GM12878 (cell line): ENCODE data around the gene ZNF428. TPM values are rescaled to one million over a fixed set of nuclear protein-coding genes. Genes with fewer than 3 reads are reported as not detected.
A peak's percentile ranks its signal among the peaks of the same experiment; 100 is the strongest.

ENCODE experiments used
- CBX5 ChIP-seq: sonication (generic); IDR thresholded peaks from 2 replicates; pipeline ENCODE4 v1.6.1; 2016; ENCODE audit warnings: low read depth, moderate library complexity, mild to moderate bottlenecking, inconsistent platforms
- CREB1 ChIP-seq: IDR thresholded peaks from 2 replicates; pipeline ENCODE4 v1.6.1; 2012; ENCODE audit warnings: low read depth, mild to moderate bottlenecking, inconsistent platforms
- RELA ChIP-seq: fragments of 450-650 bp; IDR thresholded peaks from 2 replicates; pipeline ENCODE4 v1.8.0; 2014; ENCODE audit warnings: borderline replicate concordance; ENCODE audit not compliant: partially characterized antibody
- TCF3 ChIP-seq: IDR thresholded peaks from 2 replicates; pipeline ENCODE4 v1.6.1; 2012; ENCODE audit warnings: low read depth, mild to moderate bottlenecking, low read length, borderline replicate concordance; ENCODE audit not compliant: insufficient read depth
- polyA plus RNA-seq, 11 experiments: library from polyadenylated mRNA; depleted of rRNA in 4 of 11; unstranded in 6 of 11; stranded (reverse) in 5 of 11; fragments of >200 nt; fragmentation: Nextera tagmentation in 4 of 11; fragmentation: Illumina TruSeq in 1 of 11; extraction: Ambion mirVana in 4 of 11; extraction: Trizol in 1 of 11; gene quantifications; 1 replicate in 1 of 11; 2 replicates in 10 of 11; pipeline versions ENCODE4 v1.2.1 to v1.2.3, GENCODE V29; 2011 to 2016; ENCODE audit warnings: inconsistent platforms in 2 of 11, missing spikeins in 2 of 11, low read depth in 1 of 11
- total RNA-seq, 4 experiments: library from RNA; depleted of rRNA in 3 of 4; stranded (reverse); fragments of >200 nt in 3 of 4; fragmentation: Illumina TruSeq in 1 of 4; extraction: Trizol in 1 of 4; gene quantifications; 2 replicates each; pipeline versions ENCODE4 v1.2.1 to v1.2.3, GENCODE V29; 2013 to 2021
- TF ChIP-seq, protein P1 (sequence below): fragments of 450-650 bp; formaldehyde crosslinking; IDR thresholded peaks from 2 replicates; pipeline ENCODE4 v1.4.0; 2022; ENCODE audit warnings: mild to moderate bottlenecking, moderate library complexity
- TF ChIP-seq, protein P2 (sequence below): fragments of 150-350 bp; IDR thresholded peaks from 2 replicates; pipeline ENCODE4 v1.6.1; 2014; ENCODE audit warnings: mild to moderate bottlenecking, low read depth, low read length

The ZNF428 gene
- total and polyA plus RNA-seq, 10 of the 15 experiments (the other 5 are each of a cell fraction or from before 2014, with no cell fraction given), result 0.27 to 57.8 (median 20.4) TPM

DNA sequence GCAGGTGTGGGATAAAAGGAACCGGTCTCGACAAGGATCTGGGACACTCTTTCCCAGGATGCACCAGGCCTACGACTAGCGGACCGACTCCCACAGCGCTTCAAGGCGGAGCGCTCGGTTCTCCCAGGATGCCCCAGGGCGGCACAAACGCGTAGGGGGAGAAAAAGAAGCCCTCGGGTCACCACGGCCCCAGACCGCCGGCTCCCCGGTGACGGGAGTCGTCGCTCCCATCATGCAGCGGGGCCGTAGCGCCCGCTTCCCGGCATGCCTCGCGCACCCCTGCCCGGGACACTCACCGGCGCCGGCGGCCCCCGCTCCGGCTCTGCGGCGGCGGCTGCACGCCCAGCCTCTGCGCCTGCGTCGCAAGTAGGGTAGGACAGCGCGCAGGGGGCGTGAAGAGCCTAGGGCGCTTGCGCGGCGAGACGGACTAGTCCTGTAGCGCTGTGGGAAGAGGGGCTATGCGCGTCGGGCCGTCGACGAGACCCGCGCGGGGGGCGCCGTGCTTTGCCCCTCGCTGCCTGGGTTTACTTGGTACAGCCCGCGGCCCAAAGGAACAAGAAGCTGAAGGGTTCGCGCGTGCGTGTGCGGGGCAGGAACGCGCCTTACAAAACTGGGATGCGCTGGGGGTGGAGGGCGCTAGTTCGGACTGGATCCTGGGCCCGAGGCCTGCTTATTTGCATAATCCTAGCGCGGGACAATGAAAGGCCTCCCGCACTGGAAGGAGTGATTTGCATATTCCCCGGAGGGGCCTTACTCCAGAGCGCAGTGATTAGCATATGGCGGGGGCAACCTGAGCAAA, at the start of gene ZNF428 (continued):
- 0 out of 2 replicates have a peak, but pooled peaks have one; percentile 24 for TF ChIP-seq CREB1
- TF ChIP-seq, protein P1, sequence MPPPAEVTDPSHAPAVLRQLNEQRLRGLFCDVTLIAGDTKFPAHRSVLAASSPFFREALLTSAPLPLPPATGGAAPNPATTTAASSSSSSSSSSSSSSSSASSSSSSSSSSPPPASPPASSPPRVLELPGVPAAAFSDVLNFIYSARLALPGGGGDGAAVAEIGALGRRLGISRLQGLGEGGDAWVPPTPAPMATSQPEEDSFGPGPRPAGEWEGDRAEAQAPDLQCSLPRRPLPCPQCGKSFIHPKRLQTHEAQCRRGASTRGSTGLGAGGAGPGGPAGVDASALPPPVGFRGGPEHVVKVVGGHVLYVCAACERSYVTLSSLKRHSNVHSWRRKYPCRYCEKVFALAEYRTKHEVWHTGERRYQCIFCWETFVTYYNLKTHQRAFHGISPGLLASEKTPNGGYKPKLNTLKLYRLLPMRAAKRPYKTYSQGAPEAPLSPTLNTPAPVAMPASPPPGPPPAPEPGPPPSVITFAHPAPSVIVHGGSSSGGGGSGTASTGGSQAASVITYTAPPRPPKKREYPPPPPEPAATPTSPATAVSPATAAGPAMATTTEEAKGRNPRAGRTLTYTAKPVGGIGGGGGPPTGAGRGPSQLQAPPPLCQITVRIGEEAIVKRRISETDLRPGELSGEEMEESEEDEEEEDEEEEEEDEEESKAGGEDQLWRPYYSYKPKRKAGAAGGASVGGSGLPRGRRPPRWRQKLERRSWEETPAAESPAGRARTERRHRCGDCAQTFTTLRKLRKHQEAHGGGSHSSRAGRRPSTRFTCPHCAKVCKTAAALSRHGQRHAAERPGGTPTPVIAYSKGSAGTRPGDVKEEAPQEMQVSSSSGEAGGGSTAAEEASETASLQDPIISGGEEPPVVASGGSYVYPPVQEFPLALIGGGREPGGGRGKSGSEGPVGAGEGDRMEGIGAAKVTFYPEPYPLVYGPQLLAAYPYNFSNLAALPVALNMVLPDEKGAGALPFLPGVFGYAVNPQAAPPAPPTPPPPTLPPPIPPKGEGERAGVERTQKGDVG (CRISPR knock-in tag), result no peak
- TF ChIP-seq TCF3, result 0 out of 2 replicates have a peak, but pooled peaks have one; percentile 33
- TF ChIP-seq CBX5, result no peak
- TF ChIP-seq RELA, result peak; percentile 34
- TF ChIP-seq, protein P2, sequence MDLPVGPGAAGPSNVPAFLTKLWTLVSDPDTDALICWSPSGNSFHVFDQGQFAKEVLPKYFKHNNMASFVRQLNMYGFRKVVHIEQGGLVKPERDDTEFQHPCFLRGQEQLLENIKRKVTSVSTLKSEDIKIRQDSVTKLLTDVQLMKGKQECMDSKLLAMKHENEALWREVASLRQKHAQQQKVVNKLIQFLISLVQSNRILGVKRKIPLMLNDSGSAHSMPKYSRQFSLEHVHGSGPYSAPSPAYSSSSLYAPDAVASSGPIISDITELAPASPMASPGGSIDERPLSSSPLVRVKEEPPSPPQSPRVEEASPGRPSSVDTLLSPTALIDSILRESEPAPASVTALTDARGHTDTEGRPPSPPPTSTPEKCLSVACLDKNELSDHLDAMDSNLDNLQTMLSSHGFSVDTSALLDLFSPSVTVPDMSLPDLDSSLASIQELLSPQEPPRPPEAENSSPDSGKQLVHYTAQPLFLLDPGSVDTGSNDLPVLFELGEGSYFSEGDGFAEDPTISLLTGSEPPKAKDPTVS, result no peak
